ENCODE results near the gene DPYD. TPM values are rescaled to one million over a fixed set of nuclear protein-coding genes. Genes with fewer than 3 reads are reported as not detected.

DPYD gene
- total and polyA plus RNA-seq, 10 of the 15 experiments (the other 5 are each of a cell fraction or from before 2014, with no cell fraction given): 5.7 to 23.8 (median 10.2) TPM

DNA sequence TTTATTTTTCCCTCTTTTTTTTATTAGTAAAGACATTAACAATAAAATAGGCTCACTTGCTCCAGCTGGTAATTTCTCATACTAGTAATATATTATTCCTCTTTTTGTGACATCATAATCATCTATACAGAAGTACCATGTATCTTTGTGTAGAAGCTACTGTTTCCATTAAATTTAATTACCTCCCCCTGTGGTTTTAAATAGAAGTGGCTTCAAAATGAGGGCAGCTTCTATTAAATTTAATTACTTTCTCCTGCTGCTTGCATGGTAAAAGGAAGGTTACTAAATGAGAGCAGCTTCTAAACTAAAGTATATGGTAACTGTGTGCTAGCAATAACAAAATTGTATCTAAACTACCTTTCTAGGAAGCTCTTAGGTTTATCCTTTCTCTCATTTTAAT, 94.0 kb downstream of the DPYD start (continued):
- TF ChIP-seq, protein P1, sequence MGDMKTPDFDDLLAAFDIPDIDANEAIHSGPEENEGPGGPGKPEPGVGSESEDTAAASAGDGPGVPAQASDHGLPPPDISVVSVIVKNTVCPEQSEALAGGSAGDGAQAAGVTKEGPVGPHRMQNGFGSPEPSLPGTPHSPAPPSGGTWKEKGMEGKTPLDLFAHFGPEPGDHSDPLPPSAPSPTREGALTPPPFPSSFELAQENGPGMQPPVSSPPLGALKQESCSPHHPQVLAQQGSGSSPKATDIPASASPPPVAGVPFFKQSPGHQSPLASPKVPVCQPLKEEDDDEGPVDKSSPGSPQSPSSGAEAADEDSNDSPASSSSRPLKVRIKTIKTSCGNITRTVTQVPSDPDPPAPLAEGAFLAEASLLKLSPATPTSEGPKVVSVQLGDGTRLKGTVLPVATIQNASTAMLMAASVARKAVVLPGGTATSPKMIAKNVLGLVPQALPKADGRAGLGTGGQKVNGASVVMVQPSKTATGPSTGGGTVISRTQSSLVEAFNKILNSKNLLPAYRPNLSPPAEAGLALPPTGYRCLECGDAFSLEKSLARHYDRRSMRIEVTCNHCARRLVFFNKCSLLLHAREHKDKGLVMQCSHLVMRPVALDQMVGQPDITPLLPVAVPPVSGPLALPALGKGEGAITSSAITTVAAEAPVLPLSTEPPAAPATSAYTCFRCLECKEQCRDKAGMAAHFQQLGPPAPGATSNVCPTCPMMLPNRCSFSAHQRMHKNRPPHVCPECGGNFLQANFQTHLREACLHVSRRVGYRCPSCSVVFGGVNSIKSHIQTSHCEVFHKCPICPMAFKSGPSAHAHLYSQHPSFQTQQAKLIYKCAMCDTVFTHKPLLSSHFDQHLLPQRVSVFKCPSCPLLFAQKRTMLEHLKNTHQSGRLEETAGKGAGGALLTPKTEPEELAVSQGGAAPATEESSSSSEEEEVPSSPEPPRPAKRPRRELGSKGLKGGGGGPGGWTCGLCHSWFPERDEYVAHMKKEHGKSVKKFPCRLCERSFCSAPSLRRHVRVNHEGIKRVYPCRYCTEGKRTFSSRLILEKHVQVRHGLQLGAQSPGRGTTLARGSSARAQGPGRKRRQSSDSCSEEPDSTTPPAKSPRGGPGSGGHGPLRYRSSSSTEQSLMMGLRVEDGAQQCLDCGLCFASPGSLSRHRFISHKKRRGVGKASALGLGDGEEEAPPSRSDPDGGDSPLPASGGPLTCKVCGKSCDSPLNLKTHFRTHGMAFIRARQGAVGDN (IDR thresholded peaks at IDR 0.05): no peak
- TF ChIP-seq RELA (IDR thresholded peaks at IDR 0.05; ENCODE audit: borderline replicate concordance, partially characterized antibody) (no peak), DPF2 (IDR thresholded peaks at IDR 0.05) (no peak), MEF2B (IDR thresholded peaks at IDR 0.05; ENCODE audit: partially characterized antibody, poor library complexity, severe bottlenecking) (no peak), RB1 (IDR thresholded peaks at IDR 0.05; ENCODE audit: borderline replicate concordance) (no peak), NFYB (IDR thresholded peaks at IDR 0.05; ENCODE audit: insufficient read depth, low read depth, low read length) (no peak), SREBF1 (IDR thresholded peaks at IDR 0.05; ENCODE audit: low read length) (no peak)
- TF ChIP-seq, protein P2, sequence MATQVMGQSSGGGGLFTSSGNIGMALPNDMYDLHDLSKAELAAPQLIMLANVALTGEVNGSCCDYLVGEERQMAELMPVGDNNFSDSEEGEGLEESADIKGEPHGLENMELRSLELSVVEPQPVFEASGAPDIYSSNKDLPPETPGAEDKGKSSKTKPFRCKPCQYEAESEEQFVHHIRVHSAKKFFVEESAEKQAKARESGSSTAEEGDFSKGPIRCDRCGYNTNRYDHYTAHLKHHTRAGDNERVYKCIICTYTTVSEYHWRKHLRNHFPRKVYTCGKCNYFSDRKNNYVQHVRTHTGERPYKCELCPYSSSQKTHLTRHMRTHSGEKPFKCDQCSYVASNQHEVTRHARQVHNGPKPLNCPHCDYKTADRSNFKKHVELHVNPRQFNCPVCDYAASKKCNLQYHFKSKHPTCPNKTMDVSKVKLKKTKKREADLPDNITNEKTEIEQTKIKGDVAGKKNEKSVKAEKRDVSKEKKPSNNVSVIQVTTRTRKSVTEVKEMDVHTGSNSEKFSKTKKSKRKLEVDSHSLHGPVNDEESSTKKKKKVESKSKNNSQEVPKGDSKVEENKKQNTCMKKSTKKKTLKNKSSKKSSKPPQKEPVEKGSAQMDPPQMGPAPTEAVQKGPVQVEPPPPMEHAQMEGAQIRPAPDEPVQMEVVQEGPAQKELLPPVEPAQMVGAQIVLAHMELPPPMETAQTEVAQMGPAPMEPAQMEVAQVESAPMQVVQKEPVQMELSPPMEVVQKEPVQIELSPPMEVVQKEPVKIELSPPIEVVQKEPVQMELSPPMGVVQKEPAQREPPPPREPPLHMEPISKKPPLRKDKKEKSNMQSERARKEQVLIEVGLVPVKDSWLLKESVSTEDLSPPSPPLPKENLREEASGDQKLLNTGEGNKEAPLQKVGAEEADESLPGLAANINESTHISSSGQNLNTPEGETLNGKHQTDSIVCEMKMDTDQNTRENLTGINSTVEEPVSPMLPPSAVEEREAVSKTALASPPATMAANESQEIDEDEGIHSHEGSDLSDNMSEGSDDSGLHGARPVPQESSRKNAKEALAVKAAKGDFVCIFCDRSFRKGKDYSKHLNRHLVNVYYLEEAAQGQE (IDR thresholded peaks at IDR 0.05; ENCODE audit: low read depth, low read length): no peak
- TF ChIP-seq, protein P3, sequence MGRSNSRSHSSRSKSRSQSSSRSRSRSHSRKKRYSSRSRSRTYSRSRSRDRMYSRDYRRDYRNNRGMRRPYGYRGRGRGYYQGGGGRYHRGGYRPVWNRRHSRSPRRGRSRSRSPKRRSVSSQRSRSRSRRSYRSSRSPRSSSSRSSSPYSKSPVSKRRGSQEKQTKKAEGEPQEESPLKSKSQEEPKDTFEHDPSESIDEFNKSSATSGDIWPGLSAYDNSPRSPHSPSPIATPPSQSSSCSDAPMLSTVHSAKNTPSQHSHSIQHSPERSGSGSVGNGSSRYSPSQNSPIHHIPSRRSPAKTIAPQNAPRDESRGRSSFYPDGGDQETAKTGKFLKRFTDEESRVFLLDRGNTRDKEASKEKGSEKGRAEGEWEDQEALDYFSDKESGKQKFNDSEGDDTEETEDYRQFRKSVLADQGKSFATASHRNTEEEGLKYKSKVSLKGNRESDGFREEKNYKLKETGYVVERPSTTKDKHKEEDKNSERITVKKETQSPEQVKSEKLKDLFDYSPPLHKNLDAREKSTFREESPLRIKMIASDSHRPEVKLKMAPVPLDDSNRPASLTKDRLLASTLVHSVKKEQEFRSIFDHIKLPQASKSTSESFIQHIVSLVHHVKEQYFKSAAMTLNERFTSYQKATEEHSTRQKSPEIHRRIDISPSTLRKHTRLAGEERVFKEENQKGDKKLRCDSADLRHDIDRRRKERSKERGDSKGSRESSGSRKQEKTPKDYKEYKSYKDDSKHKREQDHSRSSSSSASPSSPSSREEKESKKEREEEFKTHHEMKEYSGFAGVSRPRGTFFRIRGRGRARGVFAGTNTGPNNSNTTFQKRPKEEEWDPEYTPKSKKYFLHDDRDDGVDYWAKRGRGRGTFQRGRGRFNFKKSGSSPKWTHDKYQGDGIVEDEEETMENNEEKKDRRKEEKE (IDR thresholded peaks at IDR 0.05): no peak

Measured in GM12878 (cell line).